Measurements from ENCODE around the gene SMPD2. TPM values are rescaled to one million over a fixed set of nuclear protein-coding genes. Genes with fewer than 3 reads are reported as not detected.
A peak's percentile ranks its signal among the peaks of the same experiment; 100 is the strongest.

Gene SMPD2
- total RNA-seq, 2 donors from 2014 or later, result 22.9 to 49.5 TPM

GRCh38 chr6:109474995-109475394 lies 34.5 kb downstream of the SMPD2 start:
- H3K4me1 Mint-ChIP-seq, result peaks cover 61% of the 10 kb centered on the region
- DNase-seq (no peak), ATAC-seq (no peak)
- H3K27me3 Mint-ChIP-seq, result no peaks in the 10 kb centered on the region
- peak overlapping the region; percentile 99 for H3K27ac Mint-ChIP-seq
- H3K36me3 Mint-ChIP-seq (ENCODE audit: low read depth), result peaks cover 17% of the 10 kb centered on the region
- no peaks in the 10 kb centered on the region for H3K9me3 ChIP-seq (ENCODE audit: control insufficient read depth, low read length, poor library complexity, severe bottlenecking)
- H3K4me3 Mint-ChIP-seq, result no peak overlapping the region

GRCh38 chr6:109475625-109476024 lies 35.1 kb downstream of the SMPD2 start:
- Mint-ChIP-seq H3K27me3 (no peaks in the 10 kb centered on the region), H3K27ac (peak overlapping the region; percentile 99), H3K4me3 (no peak overlapping the region), H3K36me3 (ENCODE audit: low read depth) (peaks cover 16% of the 10 kb centered on the region), H3K4me1 (peaks cover 65% of the 10 kb centered on the region)
- no peaks in the 10 kb centered on the region for H3K9me3 ChIP-seq (ENCODE audit: control insufficient read depth, low read length, poor library complexity, severe bottlenecking)
- DNase-seq, result no peak
- ATAC-seq, result no peak

GRCh38 chr6:109477184-109477583 lies 36.7 kb downstream of the SMPD2 start:
- H3K4me1 Mint-ChIP-seq, result peaks cover 72% of the 10 kb centered on the region
- H3K4me3 Mint-ChIP-seq, result peak overlapping the region; percentile 97
- DNase-seq, result no peak
- no peaks in the 10 kb centered on the region for H3K9me3 ChIP-seq (ENCODE audit: control insufficient read depth, low read length, poor library complexity, severe bottlenecking)
- H3K27ac Mint-ChIP-seq, result peak overlapping the region; percentile 99
- ATAC-seq, result no peak
- H3K36me3 Mint-ChIP-seq (ENCODE audit: low read depth), result peaks cover 21% of the 10 kb centered on the region
- no peaks in the 10 kb centered on the region for H3K27me3 Mint-ChIP-seq

GRCh38 chr6:109477725-109478124 lies 37.2 kb downstream of the SMPD2 start:
- Mint-ChIP-seq H3K36me3 (ENCODE audit: low read depth) (peaks cover 18% of the 10 kb centered on the region), H3K4me3 (peak overlapping the region; percentile 97), H3K4me1 (peaks cover 70% of the 10 kb centered on the region), H3K27me3 (no peaks in the 10 kb centered on the region), H3K27ac (peak overlapping the region; percentile 99)
- DNase-seq, result no peak
- ATAC-seq, result no peak
- H3K9me3 ChIP-seq (ENCODE audit: control insufficient read depth, low read length, poor library complexity, severe bottlenecking), result no peaks in the 10 kb centered on the region

GRCh38 chr6:109478222-109478805 lies 37.8 kb downstream of the SMPD2 start:
- no peak for ATAC-seq

GRCh38 chr6:109478841-109479624 lies 38.5 kb downstream of the SMPD2 start:
- peak overlapping the region; percentile 97 for H3K4me3 Mint-ChIP-seq
- peaks cover 9% of the 10 kb centered on the region for H3K36me3 Mint-ChIP-seq (ENCODE audit: low read depth)
- DNase-seq (no peak), ATAC-seq (no peak)
- no peaks in the 10 kb centered on the region for H3K27me3 Mint-ChIP-seq
- H3K9me3 ChIP-seq (ENCODE audit: control insufficient read depth, low read length, poor library complexity, severe bottlenecking), result no peaks in the 10 kb centered on the region
- peak overlapping the region; percentile 99 for H3K27ac Mint-ChIP-seq
- peaks cover 64% of the 10 kb centered on the region for H3K4me1 Mint-ChIP-seq

More at GRCh38 chr6:109478222-109478805, 37.8 kb downstream of the SMPD2 start:
- H3K9me3 ChIP-seq (ENCODE audit: control insufficient read depth, low read length, poor library complexity, severe bottlenecking), result no peaks in the 10 kb centered on the region
- Mint-ChIP-seq H3K36me3 (ENCODE audit: low read depth) (peaks cover 12% of the 10 kb centered on the region), H3K27ac (peak overlapping the region; percentile 99), H3K4me1 (peaks cover 64% of the 10 kb centered on the region), H3K27me3 (no peaks in the 10 kb centered on the region), H3K4me3 (peak overlapping the region; percentile 97)
- no peak for DNase-seq

- Mint-ChIP-seq H3K27ac (peak overlapping the region; percentile 99), H3K36me3 (ENCODE audit: low read depth) (peaks cover 9% of the 10 kb centered on the region), H3K4me1 (peaks cover 60% of the 10 kb centered on the region), H3K27me3 (no peaks in the 10 kb centered on the region), H3K4me3 (peak overlapping the region; percentile 97)
- no peak for ATAC-seq
- H3K9me3 ChIP-seq (ENCODE audit: control insufficient read depth, low read length, poor library complexity, severe bottlenecking), result no peaks in the 10 kb centered on the region
- DNase-seq, result no peak
Measured at GRCh38 chr6:109480993-109481480, 40.5 kb downstream of the SMPD2 start.

- H3K4me1 Mint-ChIP-seq, result peaks cover 46% of the 10 kb centered on the region
- H3K27me3 Mint-ChIP-seq, result no peaks in the 10 kb centered on the region
- peak; percentile 88 for ATAC-seq
- no peaks in the 10 kb centered on the region for H3K9me3 ChIP-seq (ENCODE audit: control insufficient read depth, low read length, poor library complexity, severe bottlenecking)
- peak within 1 kb of the TSS; percentile 97 for H3K4me3 Mint-ChIP-seq
- H3K36me3 Mint-ChIP-seq (ENCODE audit: low read depth), result peaks cover 9% of the 10 kb centered on the region
- peak within 1 kb of the TSS; percentile 99 for H3K27ac Mint-ChIP-seq
- peak; percentile 88 to 92 (median 88) for DNase-seq
Measured at GRCh38 chr6:109482905-109483734, 42.6 kb downstream of the SMPD2 start, which contains the start of gene ZBTB24. Gene ZBTB24, minus strand, starts transcription at chr6:109483219. Its CDS starts 1,193 bp downstream, at chr6:109482026.

GRCh38 chr6:109483735-109484057 lies 43.2 kb downstream of the SMPD2 start:
- Mint-ChIP-seq H3K4me1 (peaks cover 42% of the 10 kb centered on the region), H3K27ac (peak overlapping the region; percentile 92), H3K36me3 (ENCODE audit: low read depth) (peaks cover 8% of the 10 kb centered on the region), H3K4me3 (peak overlapping the region; percentile 85), H3K27me3 (no peaks in the 10 kb centered on the region)
- ATAC-seq, result peak; percentile 30
- no peaks in the 10 kb centered on the region for H3K9me3 ChIP-seq (ENCODE audit: control insufficient read depth, low read length, poor library complexity, severe bottlenecking)
- DNase-seq, result no peak

- Mint-ChIP-seq H3K4me3 (peak overlapping the region; percentile 85), H3K4me1 (peaks cover 38% of the 10 kb centered on the region), H3K36me3 (ENCODE audit: low read depth) (peaks cover 5% of the 10 kb centered on the region), H3K27me3 (no peaks in the 10 kb centered on the region), H3K27ac (peak overlapping the region; percentile 92)
- no peak for ATAC-seq
- no peaks in the 10 kb centered on the region for H3K9me3 ChIP-seq (ENCODE audit: control insufficient read depth, low read length, poor library complexity, severe bottlenecking)
- DNase-seq, result no peak
Measured at GRCh38 chr6:109484122-109484521, 43.6 kb downstream of the SMPD2 start.

GRCh38 chr6:109485266-109485935 lies 44.9 kb downstream of the SMPD2 start:
- H3K4me3 Mint-ChIP-seq, result no peak overlapping the region
- H3K4me1 Mint-ChIP-seq, result peaks cover 29% of the 10 kb centered on the region
- no peak for ATAC-seq
- H3K9me3 ChIP-seq (ENCODE audit: control insufficient read depth, low read length, poor library complexity, severe bottlenecking), result no peaks in the 10 kb centered on the region
- peaks cover 5% of the 10 kb centered on the region for H3K36me3 Mint-ChIP-seq (ENCODE audit: low read depth)
- no peak for DNase-seq
- peak overlapping the region; percentile 92 for H3K27ac Mint-ChIP-seq
- no peaks in the 10 kb centered on the region for H3K27me3 Mint-ChIP-seq

- no peak for DNase-seq
- peaks cover 4% of the 10 kb centered on the region for H3K36me3 Mint-ChIP-seq (ENCODE audit: low read depth)
- no peak for ATAC-seq
- H3K4me3 Mint-ChIP-seq, result no peak overlapping the region
- H3K9me3 ChIP-seq (ENCODE audit: control insufficient read depth, low read length, poor library complexity, severe bottlenecking), result no peaks in the 10 kb centered on the region
- peak overlapping the region; percentile 92 for H3K27ac Mint-ChIP-seq
- H3K4me1 Mint-ChIP-seq, result peaks cover 28% of the 10 kb centered on the region
- H3K27me3 Mint-ChIP-seq, result no peaks in the 10 kb centered on the region
Measured at GRCh38 chr6:109486068-109486467, 45.5 kb downstream of the SMPD2 start.

Measured in T-helper 17 cell (primary cell).